Hepatocyte (in vitro differentiated cells): ENCODE measurements around the gene THOC1.
A peak's percentile ranks its signal among the peaks of the same experiment; 100 is the strongest.

Experiments
- EZH2 ChIP-seq: fragments of 200-600 bp; sonication (generic); IDR thresholded peaks from 2 replicates; pipeline ENCODE4 v1.6.1; 2016; ENCODE audit warnings: antibody characterized with exemption, mild to moderate bottlenecking, borderline replicate concordance
- TF ChIP-seq, protein P1 (sequence below): fragments of 200-600 bp; sonication (generic); IDR thresholded peaks from 2 replicates; pipeline ENCODE4 v1.5.1; 2016; ENCODE audit warnings: antibody characterized with exemption, mild to moderate bottlenecking; ENCODE audit not compliant: poor library complexity

- TF ChIP-seq, protein P1, sequence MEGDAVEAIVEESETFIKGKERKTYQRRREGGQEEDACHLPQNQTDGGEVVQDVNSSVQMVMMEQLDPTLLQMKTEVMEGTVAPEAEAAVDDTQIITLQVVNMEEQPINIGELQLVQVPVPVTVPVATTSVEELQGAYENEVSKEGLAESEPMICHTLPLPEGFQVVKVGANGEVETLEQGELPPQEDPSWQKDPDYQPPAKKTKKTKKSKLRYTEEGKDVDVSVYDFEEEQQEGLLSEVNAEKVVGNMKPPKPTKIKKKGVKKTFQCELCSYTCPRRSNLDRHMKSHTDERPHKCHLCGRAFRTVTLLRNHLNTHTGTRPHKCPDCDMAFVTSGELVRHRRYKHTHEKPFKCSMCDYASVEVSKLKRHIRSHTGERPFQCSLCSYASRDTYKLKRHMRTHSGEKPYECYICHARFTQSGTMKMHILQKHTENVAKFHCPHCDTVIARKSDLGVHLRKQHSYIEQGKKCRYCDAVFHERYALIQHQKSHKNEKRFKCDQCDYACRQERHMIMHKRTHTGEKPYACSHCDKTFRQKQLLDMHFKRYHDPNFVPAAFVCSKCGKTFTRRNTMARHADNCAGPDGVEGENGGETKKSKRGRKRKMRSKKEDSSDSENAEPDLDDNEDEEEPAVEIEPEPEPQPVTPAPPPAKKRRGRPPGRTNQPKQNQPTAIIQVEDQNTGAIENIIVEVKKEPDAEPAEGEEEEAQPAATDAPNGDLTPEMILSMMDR = peak; percentile 65
- no peak for TF ChIP-seq EZH2
Observed at GRCh38 chr18:286515-287310, 18.9 kb upstream of the THOC1 start.
